CD4-positive, alpha-beta T cell treated with Interleukin-1 beta for 1 hour (primary cell): ENCODE measurements around the gene DUSP22.
"Not testable (repeated sequence)": the region's sequence is repeated elsewhere in the genome, so short reads cannot be mapped to it uniquely, and the experiment has no call there.

Experiments
- DNase-seq, 2 donors: peaks; one replicate each; pipeline ENCODE4 v3.0.0-alpha.2; 2020 to 2022

The DUSP22 gene, protein sequence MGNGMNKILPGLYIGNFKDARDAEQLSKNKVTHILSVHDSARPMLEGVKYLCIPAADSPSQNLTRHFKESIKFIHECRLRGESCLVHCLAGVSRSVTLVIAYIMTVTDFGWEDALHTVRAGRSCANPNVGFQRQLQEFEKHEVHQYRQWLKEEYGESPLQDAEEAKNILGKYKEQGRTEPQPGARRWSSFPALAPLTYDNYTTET

GRCh38 chr6:291697-292505, at the start of gene DUSP22:
TSS of gene DUSP22 (plus strand) at chr6:292487. CDS start at chr6:292540, 53 bp downstream.
- peak; percentile 76 to 86 for DNase-seq

- peak in 1 of 2 donors; percentile 28 for DNase-seq
These were observed 45.9 kb upstream of the DUSP22 start for GRCh38 chr6:246352-246751.

DNA sequence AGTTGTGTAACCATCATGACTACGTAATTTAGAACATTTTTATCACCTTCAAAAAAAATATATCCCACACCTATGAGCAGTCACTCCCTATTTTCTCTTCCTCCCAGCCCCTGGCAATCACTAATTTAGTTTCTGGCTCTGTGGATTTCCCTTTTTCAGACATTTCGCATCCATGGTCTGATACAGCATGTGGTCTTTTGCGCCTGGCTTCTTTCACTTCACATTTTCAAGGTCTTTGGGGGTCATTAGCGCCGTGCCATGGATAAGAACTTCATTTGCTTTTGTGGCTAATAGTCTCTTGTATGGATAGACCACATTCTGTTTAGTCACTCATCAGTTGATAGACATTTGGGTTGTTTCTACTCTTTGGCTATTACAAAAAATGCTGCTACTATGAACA, 44.9 kb upstream of the DUSP22 start:
- DNase-seq, result no peak

DNA sequence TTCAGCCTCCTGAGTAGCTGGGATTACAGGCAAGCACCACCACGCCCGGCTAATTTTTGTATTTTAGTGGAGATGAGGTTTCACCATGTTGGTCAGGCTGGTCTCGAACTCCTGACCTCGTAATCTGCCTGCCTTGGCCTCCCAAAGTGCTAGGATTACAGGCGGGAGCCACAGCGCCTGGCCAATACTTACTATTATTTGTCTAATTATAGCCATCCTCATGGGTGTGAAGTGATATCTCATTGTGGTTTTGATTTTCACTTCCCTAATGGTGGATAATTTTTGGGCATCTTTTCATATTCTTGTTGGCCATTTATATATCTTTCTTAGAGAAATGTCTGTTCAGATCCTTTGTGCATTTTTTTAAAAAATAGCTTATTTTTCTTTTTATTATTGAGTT, 44.2 kb upstream of the DUSP22 start:
- DNase-seq, result not testable (repeated sequence)

DNA sequence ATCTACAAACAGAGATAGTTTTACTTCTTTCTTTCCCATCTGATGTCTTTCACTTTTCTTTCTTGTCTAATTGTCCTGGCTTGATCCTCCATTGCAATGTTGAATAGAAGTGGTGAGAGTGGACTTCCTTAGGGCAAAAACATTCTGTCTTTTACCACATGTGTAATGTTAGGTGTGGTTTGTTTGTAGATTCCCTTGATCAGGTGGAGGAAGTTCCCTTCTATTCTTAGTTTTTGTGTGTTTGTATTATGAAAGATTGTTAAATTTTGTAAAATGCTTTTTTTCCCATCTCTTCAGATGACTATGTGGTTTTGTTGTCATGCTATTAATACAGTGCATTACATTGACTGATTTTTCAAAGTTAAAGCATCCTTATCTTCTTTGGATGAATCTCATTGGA, 41.6 kb upstream of the DUSP22 start:
- no peak for DNase-seq

DNA sequence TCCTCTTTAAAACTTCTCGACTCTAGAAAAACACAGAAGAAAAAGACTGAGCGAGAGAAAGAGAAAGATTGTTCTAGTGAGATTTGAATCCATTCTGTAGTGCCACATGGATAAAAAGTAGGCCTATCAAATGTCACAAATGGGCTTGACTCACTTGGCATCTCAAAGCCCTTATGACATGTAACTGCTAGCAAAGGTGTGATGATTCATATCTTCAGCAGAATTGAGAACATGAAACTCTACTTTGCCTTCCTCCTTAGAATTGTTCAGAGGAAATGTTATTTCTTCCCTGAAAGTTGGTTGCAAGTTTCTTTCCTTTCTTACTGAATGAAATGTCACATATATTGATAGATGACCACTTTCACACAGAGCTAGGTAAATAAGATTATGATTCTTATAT, 40.4 kb upstream of the DUSP22 start:
- no peak for DNase-seq

- DNase-seq, result no peak
These were observed 39.3 kb upstream of the DUSP22 start for GRCh38 chr6:252775-253535.

DNA sequence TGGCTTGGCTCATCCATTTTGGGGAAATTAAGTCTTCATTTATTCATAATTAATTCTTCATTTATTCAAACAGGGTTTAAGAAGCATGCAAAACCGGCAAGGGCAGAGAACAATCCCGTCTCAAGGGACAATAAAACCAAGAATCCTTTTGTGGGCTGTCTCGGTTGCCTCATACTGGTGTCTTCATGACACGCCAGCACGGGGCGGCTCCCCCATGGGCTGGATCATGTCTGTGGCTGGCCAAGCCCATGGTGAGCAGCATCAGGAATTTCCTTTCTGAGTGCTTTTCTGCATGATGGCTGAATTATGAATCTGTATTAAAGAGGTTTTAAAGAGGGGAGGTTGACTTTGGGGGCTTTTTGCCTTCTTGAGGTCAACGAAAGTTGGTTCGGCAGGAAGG, 38.3 kb upstream of the DUSP22 start:
- DNase-seq, result no peak

DNA sequence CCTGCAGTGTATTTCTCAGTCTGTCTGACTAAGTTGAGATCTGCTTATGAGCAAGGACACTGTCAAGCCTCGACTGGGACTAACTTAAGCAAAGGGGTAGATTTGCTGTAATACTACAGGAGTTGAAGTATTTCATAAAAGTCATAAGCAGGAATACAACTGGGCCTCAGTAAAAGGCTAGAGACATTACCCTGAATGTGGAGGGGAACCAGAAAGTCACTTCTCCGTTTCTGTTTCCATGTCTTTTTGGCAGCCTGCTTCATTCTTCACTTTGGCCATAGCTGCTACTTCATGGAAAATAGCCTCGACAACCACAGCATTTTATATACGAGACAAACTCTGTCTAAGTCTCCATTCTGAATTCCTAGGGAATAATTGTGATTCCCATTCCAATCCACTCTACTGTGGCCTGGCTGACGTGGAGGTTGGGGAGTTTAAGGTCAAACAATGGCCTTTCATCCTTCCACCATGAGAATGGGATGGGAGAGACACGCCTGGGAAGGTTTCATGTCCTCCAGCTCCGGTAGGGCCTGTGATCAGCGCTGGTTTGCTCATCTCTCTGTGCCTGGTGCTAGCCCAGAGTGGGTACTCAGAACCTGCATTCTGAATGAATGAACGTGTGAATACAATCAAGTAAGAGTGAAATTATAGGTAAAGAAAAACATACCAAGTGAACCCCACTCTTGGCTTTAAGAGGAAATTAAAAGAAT, 37.1 kb upstream of the DUSP22 start:
- no peak for DNase-seq

DNA sequence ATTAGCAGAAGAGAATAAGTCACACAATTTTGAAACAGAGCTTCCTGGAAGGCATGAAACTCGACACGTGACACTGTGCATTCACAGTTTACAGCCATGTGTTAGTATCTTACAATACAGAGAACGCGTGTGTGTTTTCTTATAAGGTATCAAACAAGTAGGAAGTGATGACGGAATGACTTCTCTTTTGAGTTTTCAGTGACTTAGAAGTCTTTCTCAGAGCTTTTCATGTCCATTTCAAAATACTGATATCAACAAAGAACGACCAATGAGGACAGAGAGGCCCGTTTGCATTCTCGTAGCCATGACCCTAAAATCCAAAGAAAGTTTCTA, 36.6 kb upstream of the DUSP22 start:
- DNase-seq, result peak in 1 of 2 donors; percentile 10

- DNase-seq, result no peak
These were observed 36.1 kb upstream of the DUSP22 start for GRCh38 chr6:256169-256568.

DNA sequence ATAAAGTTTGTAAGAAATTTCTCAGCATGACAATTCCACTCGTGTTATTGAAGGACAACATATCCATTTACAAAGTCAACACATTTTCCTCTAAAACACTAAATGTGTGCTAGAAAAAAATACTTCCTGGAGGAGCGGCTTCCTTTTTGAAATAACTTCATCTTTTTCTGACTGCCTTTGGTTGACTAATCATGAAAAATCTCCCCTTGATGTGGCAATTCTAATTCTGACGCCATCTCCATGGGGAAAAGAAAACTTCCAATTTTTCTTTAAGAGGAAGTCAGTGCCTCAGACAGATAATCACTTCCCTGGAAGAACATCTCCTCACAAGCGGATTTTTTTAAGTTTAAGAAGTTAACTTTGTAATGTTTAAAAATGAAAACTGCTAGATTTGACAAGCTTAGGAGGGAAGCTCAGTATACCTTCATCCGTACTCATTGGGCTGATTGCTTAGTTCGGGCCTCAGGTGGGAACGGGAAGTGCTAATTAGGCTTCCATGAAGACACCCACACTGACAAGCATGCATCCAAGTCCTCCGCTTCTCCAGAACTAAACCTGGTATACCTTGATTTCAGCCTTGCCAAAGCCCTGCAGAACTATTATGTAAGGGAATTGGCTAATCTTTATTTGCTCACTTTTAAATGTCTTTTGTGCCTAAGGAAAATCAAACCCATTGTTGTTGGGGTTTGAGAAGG, 35.1 kb upstream of the DUSP22 start:
- no peak for DNase-seq

DNA sequence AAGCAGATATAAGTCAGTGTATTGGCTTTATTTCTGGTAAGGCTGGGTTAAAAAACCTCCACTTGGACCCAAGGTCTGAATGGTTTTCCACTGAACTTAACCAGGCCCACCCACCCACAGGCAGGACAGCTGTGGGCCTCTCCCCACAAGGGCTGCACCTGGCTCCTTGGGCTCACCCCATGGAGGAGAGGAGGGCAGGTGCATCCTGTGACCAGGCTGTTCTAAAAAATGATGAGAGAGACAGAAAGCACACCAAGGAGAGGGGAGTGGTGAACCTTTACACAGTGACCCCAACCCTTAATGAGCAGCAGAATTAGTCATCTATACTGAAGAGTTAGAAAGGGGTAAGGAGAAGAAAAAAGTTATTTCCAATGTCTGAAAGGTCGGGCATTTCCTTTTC, 34.5 kb upstream of the DUSP22 start:
- DNase-seq, result no peak

DNA sequence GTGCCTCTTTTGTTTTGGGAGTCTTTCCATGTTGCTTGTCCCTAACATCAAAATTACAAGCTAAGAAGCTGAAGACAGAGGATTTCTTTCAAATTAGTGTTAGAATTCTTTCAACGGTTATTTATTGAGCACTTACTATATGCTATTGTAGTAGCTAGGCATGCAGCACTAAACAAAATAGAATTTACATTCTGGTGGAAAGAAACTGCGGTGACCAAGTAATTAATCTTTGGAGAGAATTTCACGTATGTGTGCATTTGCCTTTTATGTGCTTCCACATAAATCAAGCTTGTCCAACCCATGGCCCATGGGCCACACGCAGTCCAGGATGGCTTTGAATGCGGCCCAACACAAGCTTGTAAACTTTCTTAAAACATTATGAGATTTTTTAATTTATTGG, 33.0 kb upstream of the DUSP22 start:
- DNase-seq, result no peak

GRCh38 chr6:259901-260508, 32.3 kb upstream of the DUSP22 start:
- peak in 1 of 2 donors; percentile 19 for DNase-seq

DNA sequence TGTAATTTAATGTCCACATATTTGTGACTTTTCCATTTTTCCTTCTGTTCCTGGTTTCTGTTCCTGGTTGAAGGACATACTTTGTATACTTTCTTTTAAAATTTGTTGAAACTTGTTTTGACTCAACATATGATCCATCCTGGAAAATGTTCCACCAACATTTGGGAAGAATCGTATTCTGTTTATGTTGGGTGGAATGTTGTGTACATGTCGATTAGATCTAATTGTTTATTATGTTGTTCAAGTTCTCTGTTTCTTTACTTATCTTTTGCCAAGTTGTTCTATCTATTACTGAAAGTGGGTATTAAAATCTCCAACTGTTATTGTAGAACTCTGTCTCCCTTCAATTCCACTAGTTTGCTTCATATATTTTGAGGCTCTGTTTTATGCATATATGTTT, 27.7 kb upstream of the DUSP22 start:
- no peak for DNase-seq

DNA sequence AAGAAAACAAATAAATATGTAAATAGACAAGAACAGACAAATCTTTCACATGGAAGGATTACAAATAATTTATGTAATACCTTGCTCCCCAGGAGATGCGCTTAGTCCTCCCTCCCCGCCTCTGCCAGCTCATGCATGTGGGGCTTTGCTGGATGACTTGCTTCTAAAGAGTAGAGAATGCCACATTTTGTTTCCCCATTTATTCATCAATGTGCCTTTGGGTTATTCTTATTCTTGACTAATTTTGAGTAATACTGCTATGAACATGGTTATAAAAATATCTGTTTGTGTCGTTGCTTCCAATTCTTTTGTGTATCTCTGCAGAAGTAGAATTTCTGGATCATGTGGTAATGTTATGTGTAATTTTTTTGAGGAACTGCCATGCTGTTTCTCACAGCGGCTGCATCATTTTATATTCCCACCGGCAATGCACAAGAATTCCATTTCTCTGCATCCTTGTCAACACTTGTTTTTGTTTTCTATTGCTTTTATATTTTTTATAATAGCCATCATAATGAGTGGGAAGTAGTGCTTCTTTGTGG, 23.8 kb upstream of the DUSP22 start:
- DNase-seq, result no peak

- DNase-seq, result no peak
These were observed 18.7 kb upstream of the DUSP22 start for GRCh38 chr6:273551-274058.

GRCh38 chr6:277746-278145, 14.5 kb upstream of the DUSP22 start:
- DNase-seq, result no peak

- DNase-seq, result no peak
These were observed 13.8 kb upstream of the DUSP22 start for GRCh38 chr6:278494-278893.

DNA sequence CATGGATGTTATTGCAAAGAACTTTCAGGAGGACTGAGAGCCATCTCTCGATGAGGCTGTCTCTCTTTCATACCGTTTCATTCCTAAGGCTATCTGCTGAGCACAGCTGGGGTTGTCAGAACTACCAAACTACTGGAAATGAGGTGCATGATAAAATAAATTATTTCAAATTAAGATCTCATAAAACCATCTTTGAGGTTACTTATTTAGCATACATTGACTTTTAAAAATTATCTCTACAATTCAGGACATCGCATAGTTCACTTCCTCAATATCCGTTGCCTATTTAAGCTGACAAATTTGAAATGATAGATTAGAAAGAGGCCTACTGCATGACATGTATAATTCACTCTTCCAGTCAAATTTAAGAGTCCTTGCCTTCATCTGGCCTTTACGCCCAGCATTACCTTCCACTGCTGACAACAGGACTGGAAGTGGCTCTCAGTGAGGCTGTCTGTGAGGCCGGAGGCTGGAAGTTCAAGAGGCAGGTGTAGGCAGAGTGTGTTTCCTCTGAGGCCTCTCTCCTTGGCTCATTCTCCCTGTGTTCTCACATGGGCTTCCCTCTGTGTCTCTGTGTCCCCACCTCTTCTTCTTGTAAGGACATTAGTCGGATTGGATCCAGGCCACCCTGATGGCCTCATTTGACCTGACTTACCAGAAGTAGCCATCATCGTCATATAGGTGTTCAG, 12.8 kb upstream of the DUSP22 start:
- no peak for DNase-seq
